Measurements from ENCODE around the gene IQCK.

IQCK gene

GRCh38 chr16:19722981-19723380 is 4.9 kb downstream of the IQCK start:
- Histone ChIP-seq H3K36me3 (ENCODE audit: control insufficient read depth, insufficient read depth, low read length) (no peaks in the 10 kb centered on the region), H3K4me1 (ENCODE audit: control insufficient read depth, insufficient read depth, low read length) (peaks cover 13% of the 10 kb centered on the region), H3K9me3 (ENCODE audit: control insufficient read depth, insufficient read depth, low read length) (no peaks in the 10 kb centered on the region), H3K27me3 (ENCODE audit: control insufficient read depth, insufficient read depth, low read length) (no peaks in the 10 kb centered on the region), H3K27ac (ENCODE audit: low read depth, low read length) (no peak overlapping the region), H3K4me3 (ENCODE audit: low read depth, low read length) (no peak overlapping the region), H3K9ac (ENCODE audit: low read depth, low read length) (no peak overlapping the region)

GRCh38 chr16:19728636-19728965 is 10.5 kb downstream of the IQCK start:
- no peaks in the 10 kb centered on the region for H3K4me1 ChIP-seq (ENCODE audit: control insufficient read depth, insufficient read depth, low read length)
- H3K27ac ChIP-seq (ENCODE audit: low read depth, low read length): no peak overlapping the region
- H3K27me3 ChIP-seq (ENCODE audit: control insufficient read depth, insufficient read depth, low read length): no peaks in the 10 kb centered on the region
- H3K36me3 ChIP-seq (ENCODE audit: control insufficient read depth, insufficient read depth, low read length): no peaks in the 10 kb centered on the region
- no peaks in the 10 kb centered on the region for H3K9me3 ChIP-seq (ENCODE audit: control insufficient read depth, insufficient read depth, low read length)
- no peak overlapping the region for H3K9ac ChIP-seq (ENCODE audit: low read depth, low read length)
- H3K4me3 ChIP-seq (ENCODE audit: low read depth, low read length): no peak overlapping the region

GRCh38 chr16:19733551-19733950 is 15.5 kb downstream of the IQCK start:
- Histone ChIP-seq H3K4me3 (ENCODE audit: low read depth, low read length) (no peak overlapping the region), H3K27ac (ENCODE audit: low read depth, low read length) (no peak overlapping the region), H3K9ac (ENCODE audit: low read depth, low read length) (no peak overlapping the region), H3K4me1 (ENCODE audit: control insufficient read depth, insufficient read depth, low read length) (no peaks in the 10 kb centered on the region; the same call in 1 of the 2 replicates), H3K27me3 (ENCODE audit: control insufficient read depth, insufficient read depth, low read length) (no peaks in the 10 kb centered on the region), H3K9me3 (ENCODE audit: control insufficient read depth, insufficient read depth, low read length) (no peaks in the 10 kb centered on the region), H3K36me3 (ENCODE audit: control insufficient read depth, insufficient read depth, low read length) (peaks cover 5% of the 10 kb centered on the region; the same call in 1 of the 2 replicates)

- Histone ChIP-seq H3K9ac (ENCODE audit: low read depth, low read length) (no peak overlapping the region), H3K9me3 (ENCODE audit: control insufficient read depth, insufficient read depth, low read length) (no peaks in the 10 kb centered on the region), H3K4me1 (ENCODE audit: control insufficient read depth, insufficient read depth, low read length) (no peaks in the 10 kb centered on the region; the same call in 1 of the 2 replicates), H3K4me3 (ENCODE audit: low read depth, low read length) (no peak overlapping the region), H3K27ac (ENCODE audit: low read depth, low read length) (no peak overlapping the region), H3K36me3 (ENCODE audit: control insufficient read depth, insufficient read depth, low read length) (peaks cover 5% of the 10 kb centered on the region; the same call in 1 of the 2 replicates), H3K27me3 (ENCODE audit: control insufficient read depth, insufficient read depth, low read length) (no peaks in the 10 kb centered on the region)
These were observed 17.2 kb downstream of the IQCK start for GRCh38 chr16:19735074-19735867.

- Histone ChIP-seq H3K9me3 (ENCODE audit: control insufficient read depth, insufficient read depth, low read length) (no peaks in the 10 kb centered on the region), H3K9ac (ENCODE audit: low read depth, low read length) (no peak overlapping the region), H3K27me3 (ENCODE audit: control insufficient read depth, insufficient read depth, low read length) (no peaks in the 10 kb centered on the region), H3K27ac (ENCODE audit: low read depth, low read length) (no peak overlapping the region), H3K36me3 (ENCODE audit: control insufficient read depth, insufficient read depth, low read length) (peaks cover 5% of the 10 kb centered on the region; the same call in 1 of the 2 replicates), H3K4me1 (ENCODE audit: control insufficient read depth, insufficient read depth, low read length) (no peaks in the 10 kb centered on the region; the same call in 1 of the 2 replicates), H3K4me3 (ENCODE audit: low read depth, low read length) (no peak overlapping the region)
These were observed 19.4 kb downstream of the IQCK start for GRCh38 chr16:19737306-19738038.

- no peak overlapping the region for H3K9ac ChIP-seq (ENCODE audit: low read depth, low read length)
- H3K9me3 ChIP-seq (ENCODE audit: control insufficient read depth, insufficient read depth, low read length): no peaks in the 10 kb centered on the region
- H3K27me3 ChIP-seq (ENCODE audit: control insufficient read depth, insufficient read depth, low read length): no peaks in the 10 kb centered on the region
- H3K36me3 ChIP-seq (ENCODE audit: control insufficient read depth, insufficient read depth, low read length): no peaks in the 10 kb centered on the region
- no peaks in the 10 kb centered on the region; the same call in 1 of the 2 replicates for H3K4me1 ChIP-seq (ENCODE audit: control insufficient read depth, insufficient read depth, low read length)
- no peak overlapping the region for H3K27ac ChIP-seq (ENCODE audit: low read depth, low read length)
- H3K4me3 ChIP-seq (ENCODE audit: low read depth, low read length): no peak overlapping the region
These were observed 23.3 kb downstream of the IQCK start for GRCh38 chr16:19741354-19741753.

- H3K27me3 ChIP-seq (ENCODE audit: control insufficient read depth, insufficient read depth, low read length): no peaks in the 10 kb centered on the region
- H3K27ac ChIP-seq (ENCODE audit: low read depth, low read length): no peak overlapping the region
- H3K9me3 ChIP-seq (ENCODE audit: control insufficient read depth, insufficient read depth, low read length): no peaks in the 10 kb centered on the region
- no peaks in the 10 kb centered on the region for H3K4me1 ChIP-seq (ENCODE audit: control insufficient read depth, insufficient read depth, low read length)
- no peak overlapping the region for H3K4me3 ChIP-seq (ENCODE audit: low read depth, low read length)
- H3K36me3 ChIP-seq (ENCODE audit: control insufficient read depth, insufficient read depth, low read length): no peaks in the 10 kb centered on the region
- H3K9ac ChIP-seq (ENCODE audit: low read depth, low read length): no peak overlapping the region
These were observed 25.7 kb downstream of the IQCK start for GRCh38 chr16:19743816-19744159.

- Histone ChIP-seq H3K9me3 (ENCODE audit: control insufficient read depth, insufficient read depth, low read length) (no peaks in the 10 kb centered on the region), H3K36me3 (ENCODE audit: control insufficient read depth, insufficient read depth, low read length) (no peaks in the 10 kb centered on the region), H3K9ac (ENCODE audit: low read depth, low read length) (no peak overlapping the region), H3K27ac (ENCODE audit: low read depth, low read length) (no peak overlapping the region), H3K4me3 (ENCODE audit: low read depth, low read length) (no peak overlapping the region), H3K4me1 (ENCODE audit: control insufficient read depth, insufficient read depth, low read length) (no peaks in the 10 kb centered on the region), H3K27me3 (ENCODE audit: control insufficient read depth, insufficient read depth, low read length) (no peaks in the 10 kb centered on the region)
These were observed 26.6 kb downstream of the IQCK start for GRCh38 chr16:19744670-19745069.

GRCh38 chr16:19745286-19746010 is 27.4 kb downstream of the IQCK start:
- Histone ChIP-seq H3K9me3 (ENCODE audit: control insufficient read depth, insufficient read depth, low read length) (no peaks in the 10 kb centered on the region), H3K36me3 (ENCODE audit: control insufficient read depth, insufficient read depth, low read length) (no peaks in the 10 kb centered on the region), H3K4me3 (ENCODE audit: low read depth, low read length) (no peak overlapping the region), H3K27ac (ENCODE audit: low read depth, low read length) (no peak overlapping the region), H3K9ac (ENCODE audit: low read depth, low read length) (no peak overlapping the region), H3K4me1 (ENCODE audit: control insufficient read depth, insufficient read depth, low read length) (no peaks in the 10 kb centered on the region), H3K27me3 (ENCODE audit: control insufficient read depth, insufficient read depth, low read length) (no peaks in the 10 kb centered on the region)

GRCh38 chr16:19746561-19746960 is 28.5 kb downstream of the IQCK start:
- no peaks in the 10 kb centered on the region for H3K4me1 ChIP-seq (ENCODE audit: control insufficient read depth, insufficient read depth, low read length)
- peak overlapping the region; percentile 25 for H3K27ac ChIP-seq (ENCODE audit: low read depth, low read length)
- H3K9me3 ChIP-seq (ENCODE audit: control insufficient read depth, insufficient read depth, low read length): no peaks in the 10 kb centered on the region
- H3K9ac ChIP-seq (ENCODE audit: low read depth, low read length): no peak overlapping the region
- H3K36me3 ChIP-seq (ENCODE audit: control insufficient read depth, insufficient read depth, low read length): no peaks in the 10 kb centered on the region
- no peaks in the 10 kb centered on the region for H3K27me3 ChIP-seq (ENCODE audit: control insufficient read depth, insufficient read depth, low read length)
- no peak overlapping the region for H3K4me3 ChIP-seq (ENCODE audit: low read depth, low read length)

Data from HUES48 (cell line).